Frontal cortex (tissue), 4 donors: Measurements from ENCODE around the gene CD82. TPM values are rescaled to one million over a fixed set of nuclear protein-coding genes. Genes with fewer than 3 reads are reported as not detected.
"Not testable (repeated sequence)": the region's sequence is repeated elsewhere in the genome, so short reads cannot be mapped to it uniquely, and the experiment has no call there.

Source experiments
- DNase-seq, 2 donors: peaks; one replicate each; pipeline ENCODE4 v3.0.0; 2012; ENCODE audit warnings: low spot score in 2 of 2
- FAIRE-seq: peaks from 2 replicates; lab custom pipeline; 2012; peaks lifted over from hg19 to GRCh38; lab: Jason Lieb, UNC
- small RNA-seq: library from RNA; depleted of rRNA; stranded (forward); fragments of <200 nt; gene quantifications from one replicate; pipeline ENCODE3, GENCODE V24; 2014
- total RNA-seq: library from RNA; depleted of rRNA; stranded (reverse); fragments of >200 nt; gene quantifications from one replicate; pipeline ENCODE4 v1.2.3, GENCODE V29; 2014
- donor health status: control.
- donor health status: control.
- donor health status: control.

The CD82 gene
- total RNA-seq, 1 donor from 2014 or later, result 6.5 TPM

GRCh38 chr11:44652901-44653644 lies 87.6 kb downstream of the CD82 start:
- no peak for DNase-seq
- no peak for FAIRE-seq

GRCh38 chr11:44654057-44654456 lies 88.6 kb downstream of the CD82 start:
- no peak for FAIRE-seq
- no peak for DNase-seq

- FAIRE-seq (no peak), DNase-seq (no peak)
Observed at GRCh38 chr11:44654596-44654995, 89.1 kb downstream of the CD82 start.

DNA sequence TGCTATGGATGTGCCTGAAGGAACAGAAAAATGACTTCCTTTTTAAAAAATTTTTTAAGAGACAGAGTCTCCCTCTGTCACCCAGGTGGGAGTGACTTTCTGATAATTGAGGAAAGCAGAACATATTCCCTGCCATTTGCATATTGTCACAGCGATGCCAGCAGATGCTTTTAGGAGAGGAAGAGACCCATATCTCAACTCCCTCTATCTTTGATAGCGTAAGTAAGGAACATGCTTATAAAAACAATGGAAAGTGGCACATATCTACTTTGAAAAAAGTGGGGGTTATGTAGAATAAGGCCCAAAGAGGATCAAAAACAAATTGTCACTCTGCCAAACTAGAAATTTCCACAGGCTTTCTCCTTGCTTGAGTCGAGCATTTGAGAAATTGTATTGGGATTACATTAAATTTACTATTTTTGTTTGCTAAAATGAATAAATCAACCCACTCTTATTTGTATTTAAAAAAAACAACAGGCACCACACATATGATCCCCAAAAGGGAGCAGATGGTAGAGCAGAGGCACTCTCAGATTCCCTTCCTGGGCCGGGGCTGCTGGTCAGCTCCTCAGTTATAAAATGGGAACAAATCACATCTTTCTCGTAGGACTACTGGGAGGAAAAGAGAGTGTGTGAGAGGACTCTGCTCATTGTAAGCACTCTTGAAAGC lies 92.5 kb downstream of the CD82 start:
- FAIRE-seq, result no peak
- DNase-seq, result no peak

- DNase-seq, result no peak
- FAIRE-seq, result no peak
Observed at GRCh38 chr11:44658506-44658850, 93.0 kb downstream of the CD82 start.

DNA sequence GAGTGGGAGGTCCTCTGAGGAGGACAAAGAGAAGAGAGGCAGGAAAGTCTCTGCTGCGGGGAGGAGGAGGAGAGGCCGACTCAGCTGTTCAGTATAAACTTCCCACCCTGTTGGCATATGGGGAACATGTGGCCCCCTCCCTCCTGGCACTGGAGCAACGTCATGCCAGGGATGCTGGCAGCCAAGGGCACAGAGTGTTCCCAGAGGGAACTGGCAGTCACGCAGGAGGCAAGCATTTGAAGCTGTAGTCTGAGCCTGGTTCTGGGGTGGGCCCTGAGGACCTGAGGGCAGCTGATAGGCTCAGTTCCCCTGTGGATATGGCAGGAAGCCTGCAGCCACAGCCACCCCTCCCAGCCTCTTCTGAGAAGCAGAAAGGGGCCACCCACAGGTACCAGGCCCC lies 94.2 kb downstream of the CD82 start:
- no peak for FAIRE-seq
- DNase-seq, result peak; percentile 24 to 32

GRCh38 chr11:44660535-44660934 lies 95.1 kb downstream of the CD82 start:
- FAIRE-seq, DNase-seq: not testable (repeated sequence)

DNA sequence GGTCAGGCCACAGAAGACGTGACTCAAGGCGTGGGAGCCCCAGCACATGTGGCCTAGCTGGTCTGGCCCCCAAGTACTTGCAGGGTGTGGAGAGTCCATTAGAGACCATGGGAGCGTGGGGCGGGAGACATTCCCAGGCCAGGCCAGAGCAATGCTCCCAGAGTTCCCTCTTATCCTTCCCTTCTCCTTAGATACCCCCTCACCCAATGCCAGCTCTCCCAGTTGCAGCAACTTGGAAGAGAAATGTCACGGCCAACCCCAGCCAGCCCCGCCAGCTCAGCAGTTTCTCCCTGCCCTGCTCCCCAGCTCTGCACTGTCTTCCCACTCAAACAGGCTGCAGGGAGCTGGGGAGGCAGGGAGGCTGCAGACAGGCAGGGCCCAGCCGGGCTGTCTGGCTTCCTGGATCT lies 95.9 kb downstream of the CD82 start:
- no peak for DNase-seq
- FAIRE-seq, result no peak

Small RNA genes within 50 kb of the gene (small RNA-seq; reads per million reads assigned to genes)
- gene AC104010.1, result not detected

Other genes with a start within 250 kb of the CD82 start
- 13.9 TPM for gene TSPAN18, start 161.3 kb downstream of the CD82 start, total RNA-seq